ENCODE results near the gene FBXO41. TPM values are rescaled to one million over a fixed set of nuclear protein-coding genes. Genes with fewer than 3 reads are reported as not detected.
A peak's percentile ranks its signal among the peaks of the same experiment; 100 is the strongest.

FBXO41 gene
- total and polyA plus RNA-seq, 2 experiments from 2014 or later: 0.44 to 1.1 TPM

DNA sequence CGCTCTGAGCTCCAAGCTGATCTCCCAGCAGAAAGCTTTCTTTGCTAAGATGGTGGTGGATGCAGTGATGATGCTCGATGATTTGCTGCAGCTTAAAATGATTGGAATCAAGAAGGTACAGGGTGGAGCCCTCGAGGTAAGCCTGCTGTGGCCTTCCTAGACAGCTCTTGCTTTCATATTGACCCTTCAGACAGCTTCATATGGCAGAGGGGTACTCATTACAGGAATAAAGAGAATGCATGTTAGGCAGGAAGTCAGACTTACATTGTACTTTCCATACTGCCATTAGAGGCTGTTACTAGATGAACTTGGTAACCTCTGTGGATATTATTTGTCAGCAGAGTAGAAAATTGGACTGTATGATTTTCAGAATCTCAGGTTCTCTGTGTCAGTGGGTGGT is 39.7 kb downstream of the FBXO41 start:
- H3K79me2 ChIP-seq (ENCODE audit: insufficient read depth): peaks cover 74% of the 10 kb centered on the region
- no peak for DNase-seq
- no peaks in the 10 kb centered on the region for H3K9me3 ChIP-seq (ENCODE audit: low read depth)
- in situ Hi-C loops (cut with MboI): no loop called here
- 96 to 100% methylated on average over 3 of the region's 3 CpGs for WGBS, 2 experiments (ENCODE audit: low coverage in 1 of 2, low lambda C conversion rate in 2 of 2, missing lambda C conversion rate in 2 of 2)
- H3K4me1 ChIP-seq (ENCODE audit: insufficient read depth): peaks cover 18% of the 10 kb centered on the region
- peaks cover 7% of the 10 kb centered on the region for H4K20me1 ChIP-seq (ENCODE audit: insufficient read depth)
- TF ChIP-seq EZH2phosphoT487 (IDR thresholded peaks at IDR 0.05; ENCODE audit: insufficient read depth, low read depth) (no peak), EZH2 (IDR thresholded peaks at IDR 0.05; ENCODE audit: insufficient read depth, poor library complexity, severe bottlenecking) (no peak)
- H3K4me2 ChIP-seq (ENCODE audit: unreplicated experiment): no peak overlapping the region
- peaks cover 20% of the 10 kb centered on the region; the same call in 1 of the 2 replicates for H3F3A ChIP-seq (ENCODE audit: insufficient read depth)
- H2AFZ ChIP-seq: no peak overlapping the region
- no peaks in the 10 kb centered on the region for H3K27me3 ChIP-seq (replicated peaks; ENCODE audit: insufficient read depth)
- no peaks in the 10 kb centered on the region for H3K9me2 ChIP-seq (ENCODE audit: insufficient read depth)
- H3K9ac ChIP-seq: no peak overlapping the region
- H3K4me3 ChIP-seq: no peak overlapping the region
- no peak overlapping the region for H3K27ac ChIP-seq
- H3K36me3 ChIP-seq (ENCODE audit: low read depth): peaks cover 77% of the 10 kb centered on the region

DNA sequence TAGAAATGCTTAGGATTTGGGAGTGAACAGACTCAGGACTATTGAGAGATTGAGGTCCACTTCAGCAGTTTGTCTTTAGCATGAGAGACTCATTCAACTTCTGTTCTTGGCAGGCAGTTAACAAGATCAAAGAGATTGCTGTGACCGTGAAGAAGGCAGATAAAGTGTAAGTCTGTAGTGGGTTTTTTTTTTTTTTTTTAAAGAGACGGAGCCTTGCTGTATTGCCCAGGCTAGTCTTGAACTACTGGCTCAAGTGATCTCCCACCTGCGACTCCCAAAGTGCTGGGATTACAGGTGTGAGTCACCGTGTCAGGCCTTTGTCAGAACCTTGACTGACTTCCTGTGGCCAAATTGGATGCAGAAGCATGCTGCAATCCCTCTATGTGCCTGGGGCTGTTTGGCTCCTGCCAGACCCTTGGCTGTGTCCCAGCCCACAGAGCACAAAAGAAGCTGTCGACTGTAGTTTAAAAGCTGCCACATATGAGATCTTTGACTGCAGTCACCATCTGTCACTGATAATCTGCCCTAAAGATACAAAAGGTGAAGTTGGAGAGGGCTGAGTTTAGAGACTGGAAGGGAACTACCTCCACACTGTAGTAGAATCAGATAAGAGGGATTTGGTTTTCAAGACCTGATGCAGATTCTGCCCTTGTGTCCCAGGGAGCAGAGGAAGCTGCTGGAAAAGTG is 40.3 kb downstream of the FBXO41 start:
- 32% methylated on average over 5 of the region's 5 CpGs for WGBS, 2 experiments (ENCODE audit: low coverage in 1 of 2, low lambda C conversion rate in 2 of 2, missing lambda C conversion rate in 2 of 2)

DNA sequence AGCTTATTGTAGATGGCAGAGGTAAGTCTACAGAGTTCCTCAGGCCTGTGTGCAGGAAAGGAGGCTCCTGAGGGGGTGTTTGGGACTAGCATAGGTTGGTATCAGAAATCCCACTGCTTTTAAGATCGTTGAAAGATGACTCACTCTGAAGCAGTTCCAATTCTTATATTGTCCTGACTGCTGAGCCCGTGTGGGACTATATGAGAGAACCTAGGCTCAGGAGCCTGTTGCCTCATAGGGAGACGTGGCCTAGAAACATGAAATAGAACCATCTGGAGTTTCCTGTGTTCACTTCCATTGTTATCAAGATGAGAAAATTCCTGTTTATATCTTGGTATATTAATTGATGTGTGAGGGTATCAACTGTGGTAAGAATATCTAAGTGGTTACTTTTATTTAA is 44.5 kb downstream of the FBXO41 start:
- TF ChIP-seq EZH2 (IDR thresholded peaks at IDR 0.05; ENCODE audit: insufficient read depth, poor library complexity, severe bottlenecking) (no peak), EZH2phosphoT487 (IDR thresholded peaks at IDR 0.05; ENCODE audit: insufficient read depth, low read depth) (no peak)
- Histone ChIP-seq H3K79me2 (ENCODE audit: insufficient read depth) (peaks cover 98% of the 10 kb centered on the region), H3K4me1 (ENCODE audit: insufficient read depth) (peaks cover 32% of the 10 kb centered on the region), H3K9ac (peak overlapping the region; percentile 43), H2AFZ (no peak overlapping the region), H3K4me3 (no peak overlapping the region), H3F3A (ENCODE audit: insufficient read depth) (peaks cover 42% of the 10 kb centered on the region), H3K9me2 (ENCODE audit: insufficient read depth) (no peaks in the 10 kb centered on the region), H3K27ac (peak overlapping the region; percentile 75), H3K36me3 (ENCODE audit: low read depth) (peaks cover 29% of the 10 kb centered on the region), H4K20me1 (ENCODE audit: insufficient read depth) (peaks cover 21% of the 10 kb centered on the region; the same call in 1 of the 2 replicates), H3K4me2 (ENCODE audit: unreplicated experiment) (peak overlapping the region; percentile 18), H3K27me3 (replicated peaks; ENCODE audit: insufficient read depth) (no peaks in the 10 kb centered on the region), H3K9me3 (ENCODE audit: low read depth) (no peaks in the 10 kb centered on the region)
- peak; percentile 78 for DNase-seq
- WGBS, 2 experiments (ENCODE audit: low coverage in 1 of 2, low lambda C conversion rate in 2 of 2, missing lambda C conversion rate in 2 of 2): 6 to 14% methylated on average over 3 of the region's 3 CpGs
- in situ Hi-C loops (cut with MboI): no loop called here

More for the DNA sequence above, 40.3 kb downstream of the FBXO41 start:
- peaks cover 79% of the 10 kb centered on the region for H3K79me2 ChIP-seq (ENCODE audit: insufficient read depth)
- no peak overlapping the region for H3K4me3 ChIP-seq
- peaks cover 25% of the 10 kb centered on the region; the same call in 1 of the 2 replicates for H3F3A ChIP-seq (ENCODE audit: insufficient read depth)
- H2AFZ ChIP-seq: no peak overlapping the region
- peak; percentile 70 for DNase-seq
- H3K27ac ChIP-seq: peak overlapping the region; percentile 3; the same call in 1 of the 2 replicates
- TF ChIP-seq EZH2 (IDR thresholded peaks at IDR 0.05; ENCODE audit: insufficient read depth, poor library complexity, severe bottlenecking) (no peak), EZH2phosphoT487 (IDR thresholded peaks at IDR 0.05; ENCODE audit: insufficient read depth, low read depth) (no peak)
- no peak overlapping the region for H3K9ac ChIP-seq
- H3K4me2 ChIP-seq (ENCODE audit: unreplicated experiment): no peak overlapping the region
- H3K36me3 ChIP-seq (ENCODE audit: low read depth): peaks cover 71% of the 10 kb centered on the region
- H3K9me2 ChIP-seq (ENCODE audit: insufficient read depth): no peaks in the 10 kb centered on the region
- H3K9me3 ChIP-seq (ENCODE audit: low read depth): no peaks in the 10 kb centered on the region
- peaks cover 12% of the 10 kb centered on the region for H4K20me1 ChIP-seq (ENCODE audit: insufficient read depth)
- in situ Hi-C loops (cut with MboI): no loop called here
- H3K4me1 ChIP-seq (ENCODE audit: insufficient read depth): peaks cover 24% of the 10 kb centered on the region
- H3K27me3 ChIP-seq (replicated peaks; ENCODE audit: insufficient read depth): no peaks in the 10 kb centered on the region

DNA sequence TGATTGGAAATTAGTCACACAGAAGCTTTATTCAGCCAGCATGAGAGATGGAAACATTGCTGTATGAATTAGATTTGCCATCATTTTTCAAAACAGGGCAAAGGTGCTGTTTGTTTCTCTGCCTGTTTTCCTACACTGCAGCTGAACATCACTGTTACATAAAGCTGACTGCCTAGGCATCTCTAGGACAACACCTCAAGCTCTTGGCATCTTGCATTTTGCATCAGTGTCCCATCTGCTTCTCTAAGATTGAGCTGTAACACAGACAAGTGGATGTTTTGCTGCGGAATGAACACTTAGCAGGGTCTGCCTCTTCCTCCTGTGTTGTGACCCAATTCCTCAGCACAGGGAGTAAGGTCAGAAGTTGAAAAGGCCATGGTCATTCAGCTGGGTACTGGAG is 45.3 kb downstream of the FBXO41 start:
- DNase-seq: no peak
- peaks cover 24% of the 10 kb centered on the region; the same call in 1 of the 2 replicates for H3K36me3 ChIP-seq (ENCODE audit: low read depth)
- H3K27me3 ChIP-seq (replicated peaks; ENCODE audit: insufficient read depth): no peaks in the 10 kb centered on the region
- 91 to 100% methylated on average over 1 of the region's 1 CpG for WGBS, 2 experiments (ENCODE audit: low coverage in 1 of 2, low lambda C conversion rate in 2 of 2, missing lambda C conversion rate in 2 of 2)
- no peak overlapping the region for H3K4me2 ChIP-seq (ENCODE audit: unreplicated experiment)
- H3F3A ChIP-seq (ENCODE audit: insufficient read depth): peaks cover 35% of the 10 kb centered on the region
- H3K4me1 ChIP-seq (ENCODE audit: insufficient read depth): peaks cover 26% of the 10 kb centered on the region
- no peaks in the 10 kb centered on the region for H3K9me3 ChIP-seq (ENCODE audit: low read depth)
- no peaks in the 10 kb centered on the region for H3K9me2 ChIP-seq (ENCODE audit: insufficient read depth)
- H3K79me2 ChIP-seq (ENCODE audit: insufficient read depth): peaks cover 98% of the 10 kb centered on the region
- in situ Hi-C loops (cut with MboI): no loop called here
- H3K9ac ChIP-seq: no peak overlapping the region
- H3K27ac ChIP-seq: peak overlapping the region; percentile 75; the same call in 1 of the 2 replicates
- TF ChIP-seq EZH2phosphoT487 (IDR thresholded peaks at IDR 0.05; ENCODE audit: insufficient read depth, low read depth) (no peak), EZH2 (IDR thresholded peaks at IDR 0.05; ENCODE audit: insufficient read depth, poor library complexity, severe bottlenecking) (no peak)
- H3K4me3 ChIP-seq: no peak overlapping the region
- peaks cover 21% of the 10 kb centered on the region; the same call in 1 of the 2 replicates for H4K20me1 ChIP-seq (ENCODE audit: insufficient read depth)
- no peak overlapping the region for H2AFZ ChIP-seq
